HepG2 (cell line): ENCODE data around the gene HES1. TPM values are rescaled to one million over a fixed set of nuclear protein-coding genes. Genes with fewer than 3 reads are reported as not detected.
A peak's percentile ranks its signal among the peaks of the same experiment; 100 is the strongest.

Experiments
- ATF7-NPFF ChIP-seq: sonication (generic); formaldehyde crosslinking; IDR thresholded peaks from 2 replicates; pipeline ENCODE4 v1.8.1; 2023; ENCODE audit warnings: mild to moderate bottlenecking, low read depth, missing genetic modification reagents, moderate library complexity
- CCAR2 ChIP-seq: fragments of 200-400 bp; formaldehyde crosslinking; optimal IDR thresholded peaks from 2 replicates; pipeline ENCODE3; 2018; ENCODE audit warnings: low read depth, mild to moderate bottlenecking, low read length, moderate library complexity
- ERF ChIP-seq: IDR thresholded peaks from 2 replicates; pipeline ENCODE4 v1.6.1; 2018; ENCODE audit warnings: missing biosample characterization, missing genetic modification reagents
- FIP1L1 ChIP-seq: fragments of 200-400 bp; formaldehyde crosslinking; IDR thresholded peaks from 2 replicates; pipeline ENCODE4 v1.6.1; 2018; ENCODE audit warnings: low read depth, mild to moderate bottlenecking, low read length, moderate library complexity, borderline replicate concordance; ENCODE audit not compliant: insufficient read depth
- FOXA3 ChIP-seq: IDR thresholded peaks from 2 replicates; pipeline ENCODE4 v1.6.1; 2016; ENCODE audit warnings: missing genetic modification reagents, missing compliant biosample characterization
- HHEX ChIP-seq: IDR thresholded peaks from 2 replicates; pipeline ENCODE4 v1.6.1; 2016; ENCODE audit warnings: control low read depth
- KMT2B ChIP-seq: IDR thresholded peaks from 2 replicates; pipeline ENCODE4 v1.6.1; 2016; ENCODE audit warnings: missing genetic modification reagents, missing compliant biosample characterization
- MXD1 ChIP-seq: sonication (generic); formaldehyde crosslinking; IDR thresholded peaks from 2 replicates; pipeline ENCODE4 v1.4.0; 2020; ENCODE audit warnings: mild to moderate bottlenecking, missing genetic modification reagents
- MYNN ChIP-seq: sonication (generic); formaldehyde crosslinking; IDR thresholded peaks from 2 replicates; pipeline ENCODE4 v1.4.0; 2020; ENCODE audit warnings: mild to moderate bottlenecking, low read depth, missing genetic modification reagents
- NCOR1 ChIP-seq: fragments of 200-600 bp; sonication (generic); IDR thresholded peaks from 2 replicates; pipeline ENCODE4 v1.7.0; 2017; ENCODE audit warnings: antibody characterized with exemption, low read length, borderline replicate concordance
- RBM39 ChIP-seq: fragments of 200-400 bp; formaldehyde crosslinking; IDR thresholded peaks from one replicate; pipeline ENCODE4 v1.6.1; 2018; ENCODE audit warnings: antibody characterized with exemption, mild to moderate bottlenecking, low read depth, low read length; ENCODE audit not compliant: poor library complexity, severe bottlenecking
- SKIL ChIP-seq: sonication (generic); formaldehyde crosslinking; IDR thresholded peaks from 2 replicates; pipeline ENCODE4 v1.8.0; 2022; ENCODE audit warnings: missing genetic modification reagents, mild to moderate bottlenecking, moderate library complexity, borderline replicate concordance
- SNRNP70 ChIP-seq: fragments of 200-400 bp; formaldehyde crosslinking; IDR thresholded peaks from 2 replicates; pipeline ENCODE4 v1.6.1; 2017; ENCODE audit warnings: mild to moderate bottlenecking, low read depth, low read length, moderate library complexity
- YY1 ChIP-seq: IDR thresholded peaks from 2 replicates; pipeline ENCODE4 v1.6.1; 2011; ENCODE audit warnings: low read length, low read depth, moderate library complexity, mild to moderate bottlenecking; ENCODE audit not compliant: insufficient read depth, insufficient replicate concordance
- ZFP36L1 ChIP-seq: sonication (generic); formaldehyde crosslinking; IDR thresholded peaks from 2 replicates; pipeline ENCODE4 v1.8.0; 2022; ENCODE audit warnings: mild to moderate bottlenecking, missing genetic modification reagents, moderate library complexity
- ZFY ChIP-seq: sonication (generic); formaldehyde crosslinking; IDR thresholded peaks from 2 replicates; pipeline ENCODE4 v1.4.0; 2020; ENCODE audit warnings: missing genetic modification reagents
- ZNF563 ChIP-seq: sonication (generic); formaldehyde crosslinking; IDR thresholded peaks from 2 replicates; pipeline ENCODE4 v1.8.0; 2022; ENCODE audit warnings: mild to moderate bottlenecking, moderate library complexity, missing genetic modification reagents
- ZNF577 ChIP-seq: sonication (generic); formaldehyde crosslinking; IDR thresholded peaks from 2 replicates; pipeline ENCODE4 v1.4.0; 2020; ENCODE audit warnings: mild to moderate bottlenecking, low read depth, missing genetic modification reagents, borderline replicate concordance
- ZNF770 ChIP-seq: sonication (generic); formaldehyde crosslinking; IDR thresholded peaks from 2 replicates; pipeline ENCODE4 v1.5.0; 2020; ENCODE audit warnings: mild to moderate bottlenecking, missing genetic modification reagents
- ZNF883 ChIP-seq: sonication (generic); formaldehyde crosslinking; IDR thresholded peaks from 2 replicates; pipeline ENCODE4 v1.5.1; 2020; ENCODE audit warnings: mild to moderate bottlenecking, missing genetic modification reagents; ENCODE audit errors: not compliant biosample characterization
- ZZZ3 ChIP-seq: sonication (generic); formaldehyde crosslinking; IDR thresholded peaks from 2 replicates; pipeline ENCODE4 v1.4.0; 2020; ENCODE audit warnings: missing genetic modification reagents, mild to moderate bottlenecking, borderline replicate concordance
- polyA plus RNA-seq, 8 experiments: library from polyadenylated mRNA; depleted of rRNA in 3 of 8; stranded (reverse) in 7 of 8; unstranded in 1 of 8; fragments of >200 nt; fragmentation: Illumina TruSeq in 4 of 8; extraction: Trizol in 4 of 8; gene quantifications; 2 replicates each; pipeline versions ENCODE4 v1.2.1 to v1.2.3, GENCODE V29; 2011 to 2016; ENCODE audit warnings: low read depth in 4 of 8, missing spikeins in 1 of 8, mixed read lengths in 1 of 8; ENCODE audit not compliant: insufficient read depth in 1 of 8
- total RNA-seq, 5 experiments: library from RNA; depleted of rRNA; stranded (reverse); fragments of >200 nt; fragmentation: Illumina TruSeq; extraction: Trizol; gene quantifications; 2 replicates each; pipeline ENCODE4 v1.2.3, GENCODE V29; 2016; ENCODE audit warnings: low read depth in 1 of 5
- TF ChIP-seq, protein P1 (sequence below): IDR thresholded peaks from 2 replicates; pipeline ENCODE4 v1.6.1; 2012; ENCODE audit warnings: inconsistent platforms
- TF ChIP-seq, protein P2 (sequence below): sonication (generic); formaldehyde crosslinking; IDR thresholded peaks from 2 replicates; pipeline ENCODE4 v1.4.0; 2020; ENCODE audit warnings: missing genetic modification reagents, mild to moderate bottlenecking, borderline replicate concordance

HES1 gene
- total and polyA plus RNA-seq, 2 of the 13 experiments (the other 11 are each of a cell fraction or from before 2014, with no cell fraction given), result 15.4 to 19.8 TPM

DNA sequence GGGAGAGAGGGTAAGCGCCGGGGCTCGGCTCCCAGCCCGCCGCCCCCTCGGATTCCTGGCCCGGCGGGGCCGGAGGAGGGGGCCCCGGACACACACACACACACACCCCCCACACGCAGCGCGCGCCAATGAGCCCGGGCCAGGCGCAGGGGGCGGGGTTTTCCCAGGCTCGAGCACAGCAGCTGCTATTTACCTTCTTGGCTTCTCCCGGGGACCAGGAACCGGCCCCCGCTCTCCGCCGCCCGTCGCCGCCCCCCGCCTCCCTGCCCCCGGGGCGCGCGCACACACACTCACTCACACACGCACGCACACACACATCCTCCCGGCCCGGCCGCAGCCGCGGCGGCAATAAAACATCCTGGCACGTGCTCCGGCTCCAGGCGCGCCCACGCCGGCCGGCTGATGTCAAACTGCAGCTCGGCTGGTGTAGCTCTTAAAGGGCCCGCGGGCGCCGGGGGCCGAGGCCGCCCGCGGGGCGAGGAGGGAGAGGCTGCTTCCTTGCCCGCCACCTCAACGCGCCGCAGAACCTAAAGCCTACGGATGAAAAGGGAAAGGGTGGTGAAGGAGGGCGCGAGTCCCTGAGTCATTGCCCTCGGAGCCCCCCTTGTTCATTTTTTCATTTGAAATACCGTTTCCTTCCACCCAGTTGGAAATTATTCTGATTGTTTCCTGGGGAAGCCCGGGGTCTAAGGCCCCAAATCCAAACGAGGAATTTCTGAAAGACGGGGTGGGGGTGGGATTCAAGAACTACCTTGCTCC lies 1.0 kb upstream of the HES1 start (continued):
- TF ChIP-seq MXD1 (CRISPR knock-in tag) (peak; percentile 94), KMT2B (peak; percentile 70), HHEX (CRISPR knock-in tag) (peak; percentile 78), SNRNP70 (no peak), RBM39 (peak; percentile 48), FOXA3 (CRISPR knock-in tag) (peak; percentile 89), CCAR2 (no peak), ZNF563 (CRISPR knock-in tag) (peak; percentile 88), ZFP36L1 (CRISPR knock-in tag) (peak; percentile 98), ZNF577 (no peak), FIP1L1 (no peak), YY1 (peak; percentile 41), ZZZ3 (CRISPR knock-in tag) (no peak), ZNF770 (0 out of 2 replicates have a peak, but pooled peaks have one; percentile 56), MYNN (no peak), SKIL (CRISPR knock-in tag) (peak; percentile 97), ERF (peak; percentile 95), ATF7-NPFF (CRISPR knock-in tag) (peak; percentile 70; the same call in 1 of the 2 replicates), NCOR1 (peak; percentile 76; the same call in 1 of the 2 replicates), ZNF883 (peak; percentile 89), ZFY (CRISPR knock-in tag) (peak; percentile 52; the same call in 1 of the 2 replicates)
- TF ChIP-seq, protein P1, sequence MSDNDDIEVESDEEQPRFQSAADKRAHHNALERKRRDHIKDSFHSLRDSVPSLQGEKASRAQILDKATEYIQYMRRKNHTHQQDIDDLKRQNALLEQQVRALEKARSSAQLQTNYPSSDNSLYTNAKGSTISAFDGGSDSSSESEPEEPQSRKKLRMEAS, result peak; percentile 99
- TF ChIP-seq, protein P2, sequence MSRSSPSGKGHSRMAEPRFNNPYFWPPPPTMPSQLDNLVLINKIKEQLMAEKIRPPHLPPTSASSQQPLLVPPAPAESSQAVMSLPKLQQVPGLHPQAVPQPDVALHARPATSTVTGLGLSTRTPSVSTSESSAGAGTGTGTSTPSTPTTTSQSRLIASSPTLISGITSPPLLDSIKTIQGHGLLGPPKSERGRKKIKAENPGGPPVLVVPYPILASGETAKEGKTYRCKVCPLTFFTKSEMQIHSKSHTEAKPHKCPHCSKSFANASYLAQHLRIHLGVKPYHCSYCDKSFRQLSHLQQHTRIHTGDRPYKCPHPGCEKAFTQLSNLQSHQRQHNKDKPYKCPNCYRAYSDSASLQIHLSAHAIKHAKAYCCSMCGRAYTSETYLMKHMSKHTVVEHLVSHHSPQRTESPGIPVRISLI (CRISPR knock-in tag), result peak; percentile 36; the same call in 1 of the 2 replicates
